HG02885 (cell line): Measurements from ENCODE around the gene JMJD8.
A peak's percentile ranks its signal among the peaks of the same experiment; 100 is the strongest.
"Not testable (repeated sequence)": the region's sequence is repeated elsewhere in the genome, so short reads cannot be mapped to it uniquely, and the experiment has no call there.

Experiments used
- ATAC-seq: cut with Tn5 transposase; IDR thresholded peaks from one replicate; pipeline ENCODE4 v1.9.1; 2021; ENCODE audit warnings: mild to moderate bottlenecking; ENCODE audit not compliant: unreplicated experiment, poor library complexity

JMJD8 gene

GRCh38 chr16:722835-723633, 38.9 kb upstream of the JMJD8 start:
- no peak for ATAC-seq

- ATAC-seq = no peak
Measured at GRCh38 chr16:721765-722540, 37.8 kb upstream of the JMJD8 start.

GRCh38 chr16:720990-721764, 37.0 kb upstream of the JMJD8 start, which contains the start of gene ANTKMT:
Gene ANTKMT, plus strand, starts transcription at chr16:721146. Its CDS starts 129 bp downstream, at chr16:721275.
- ATAC-seq = peak; percentile 71

GRCh38 chr16:720447-720989, 36.4 kb upstream of the JMJD8 start:
- ATAC-seq = peak; percentile 15

GRCh38 chr16:719815-720446, 35.8 kb upstream of the JMJD8 start:
- no peak for ATAC-seq

- no peak for ATAC-seq
Measured at GRCh38 chr16:718922-719321, 34.8 kb upstream of the JMJD8 start.

- ATAC-seq = no peak
Measured at GRCh38 chr16:718389-718788, 34.3 kb upstream of the JMJD8 start.

GRCh38 chr16:717450-718245, 33.5 kb upstream of the JMJD8 start:
- ATAC-seq = no peak

GRCh38 chr16:716768-717325, 32.7 kb upstream of the JMJD8 start:
- ATAC-seq = no peak

GRCh38 chr16:716200-716568, 32.0 kb upstream of the JMJD8 start:
- no peak for ATAC-seq

GRCh38 chr16:715477-716199, 31.5 kb upstream of the JMJD8 start:
- ATAC-seq = peak; percentile 14

- peak; percentile 81 for ATAC-seq
Measured at GRCh38 chr16:714558-715476, 30.7 kb upstream of the JMJD8 start, which contains the start of gene METRN. Gene METRN, plus strand, starts transcription at chr16:715118. Its CDS starts 172 bp downstream, at chr16:715290.

GRCh38 chr16:714079-714478, 29.9 kb upstream of the JMJD8 start:
- no peak for ATAC-seq

- ATAC-seq = not testable (repeated sequence)
Measured at GRCh38 chr16:712740-713250, 28.7 kb upstream of the JMJD8 start.

GRCh38 chr16:711548-712320, 27.6 kb upstream of the JMJD8 start:
- no peak for ATAC-seq

GRCh38 chr16:711084-711483, 26.9 kb upstream of the JMJD8 start:
- ATAC-seq = no peak
